ENCODE data around the gene ITGA5. TPM values are rescaled to one million over a fixed set of nuclear protein-coding genes. Genes with fewer than 3 reads are reported as not detected.
A peak's percentile ranks its signal among the peaks of the same experiment; 100 is the strongest.

The ITGA5 gene
- total RNA-seq, 2 donors from 2014 or later, result 80.5 to 144 TPM

GRCh38 chr12:54370171-54370730, 48.8 kb downstream of the ITGA5 start:
- no peaks in the 10 kb centered on the region for H3K27me3 ChIP-seq
- peak overlapping the region; percentile 73 to 92 for H3K27ac ChIP-seq
- peak overlapping the region; percentile 26 to 50 for H3K4me3 ChIP-seq
- DNase-seq (ENCODE audit: low spot score), result peak; percentile 83
- peak; percentile 93 to 97 for TF ChIP-seq CTCF (IDR thresholded peaks at IDR 0.05)
- H3K4me1 ChIP-seq, result peaks cover 0 to 63% of the 10 kb centered on the region in 2 donors
- no peaks in the 10 kb centered on the region for H3K9me3 ChIP-seq
- no peaks in the 10 kb centered on the region for H3K36me3 ChIP-seq

- H3K27me3 ChIP-seq, result no peaks in the 10 kb centered on the region
- peaks cover 0 to 57% of the 10 kb centered on the region in 2 donors for H3K4me1 ChIP-seq
- DNase-seq (ENCODE audit: low spot score), result no peak
- TF ChIP-seq CTCF (IDR thresholded peaks at IDR 0.05), result no peak
- H3K36me3 ChIP-seq, result no peaks in the 10 kb centered on the region
- peak overlapping the region; percentile 73 to 92 for H3K27ac ChIP-seq
- no peaks in the 10 kb centered on the region for H3K9me3 ChIP-seq
- H3K4me3 ChIP-seq, result peak overlapping the region; percentile 26 to 50
Measured at GRCh38 chr12:54369597-54370131, 49.4 kb downstream of the ITGA5 start.

- Histone ChIP-seq H3K4me3 (peak overlapping the region in 1 of 2 donors; percentile 50), H3K27me3 (no peaks in the 10 kb centered on the region), H3K9me3 (no peaks in the 10 kb centered on the region), H3K36me3 (no peaks in the 10 kb centered on the region), H3K27ac (peak overlapping the region; percentile 73 to 92), H3K4me1 (peaks cover 0 to 52% of the 10 kb centered on the region in 2 donors)
- peak; percentile 71 to 88 for TF ChIP-seq CTCF (IDR thresholded peaks at IDR 0.05)
- peak; percentile 93 for DNase-seq (ENCODE audit: low spot score)
Measured at GRCh38 chr12:54368709-54369596, 50.1 kb downstream of the ITGA5 start.

GRCh38 chr12:54368025-54368708, 50.9 kb downstream of the ITGA5 start:
- Histone ChIP-seq H3K4me1 (peaks cover 0 to 45% of the 10 kb centered on the region in 2 donors), H3K27me3 (no peaks in the 10 kb centered on the region), H3K36me3 (no peaks in the 10 kb centered on the region), H3K9me3 (no peaks in the 10 kb centered on the region), H3K27ac (peak overlapping the region; percentile 73 to 92), H3K4me3 (peak overlapping the region in 1 of 2 donors; percentile 50)
- no peak for DNase-seq (ENCODE audit: low spot score)
- TF ChIP-seq CTCF (IDR thresholded peaks at IDR 0.05), result no peak

GRCh38 chr12:54364413-54364812, 54.7 kb downstream of the ITGA5 start, which contains the start of gene GPR84:
TSS of gene GPR84 (minus strand) at chr12:54364486. CDS start at chr12:54363851, 635 bp downstream.
- DNase-seq (ENCODE audit: low spot score), result no peak
- H3K27me3 ChIP-seq, result no peaks in the 10 kb centered on the region
- no peak within 1 kb of the TSS for H3K4me3 ChIP-seq
- H3K27ac ChIP-seq, result no peak within 1 kb of the TSS
- H3K36me3 ChIP-seq, result no peaks in the 10 kb centered on the region
- no peak for TF ChIP-seq CTCF (IDR thresholded peaks at IDR 0.05)
- no peaks in the 10 kb centered on the region for H3K9me3 ChIP-seq
- peaks cover 0 to 26% of the 10 kb centered on the region in 2 donors for H3K4me1 ChIP-seq

Measured in right atrium auricular region (tissue), 2 donors.